ENCODE measurements around the gene DBF4.
"Not testable (repeated sequence)": the region's sequence is repeated elsewhere in the genome, so short reads cannot be mapped to it uniquely, and the experiment has no call there.

DBF4 gene

GRCh38 chr7:87926581-87927461 is 50.5 kb downstream of the DBF4 start:
- TF ChIP-seq CTCF (conservative IDR thresholded peaks at IDR 0.05): no peak
- H3K27ac ChIP-seq: no peak overlapping the region

GRCh38 chr7:87933605-87933952 is 57.3 kb downstream of the DBF4 start:
- H3K27ac ChIP-seq: peak overlapping the region; percentile 83
- TF ChIP-seq CTCF (conservative IDR thresholded peaks at IDR 0.05): no peak

GRCh38 chr7:87933953-87934698 is 57.8 kb downstream of the DBF4 start, which contains the start of gene ADAM22:
Gene ADAM22 (plus strand): TSS chr7:87934251. CDS start chr7:87934466, 215 bp downstream.
- TF ChIP-seq CTCF (conservative IDR thresholded peaks at IDR 0.05): no peak; the same call in 1 of the 2 replicates
- peak within 1 kb of the TSS; percentile 83 for H3K27ac ChIP-seq

GRCh38 chr7:87934699-87935383 is 58.5 kb downstream of the DBF4 start:
- H3K27ac ChIP-seq: peak overlapping the region; percentile 83

GRCh38 chr7:87935384-87935706 is 59.1 kb downstream of the DBF4 start:
- TF ChIP-seq CTCF (conservative IDR thresholded peaks at IDR 0.05): no peak
- no peak overlapping the region for H3K27ac ChIP-seq

More at GRCh38 chr7:87934699-87935383, 58.5 kb downstream of the DBF4 start:
- no peak for TF ChIP-seq CTCF (conservative IDR thresholded peaks at IDR 0.05)

GRCh38 chr7:87941138-87941537 is 64.8 kb downstream of the DBF4 start:
- no peak overlapping the region for H3K27ac ChIP-seq
- TF ChIP-seq CTCF (conservative IDR thresholded peaks at IDR 0.05): no peak

GRCh38 chr7:87944547-87944946 is 68.3 kb downstream of the DBF4 start:
- H3K27ac ChIP-seq: no peak overlapping the region
- TF ChIP-seq CTCF (conservative IDR thresholded peaks at IDR 0.05): no peak

- H3K27ac ChIP-seq: not testable (repeated sequence)
Observed at GRCh38 chr7:87945926-87946325, 69.6 kb downstream of the DBF4 start.

Data from VCaP (cell line).